Glomerular endothelial cell (primary cell): Measurements from ENCODE around the gene EID3. TPM values are rescaled to one million over a fixed set of nuclear protein-coding genes. Genes with fewer than 3 reads are reported as not detected.
"Not testable (repeated sequence)": the region's sequence is repeated elsewhere in the genome, so short reads cannot be mapped to it uniquely, and the experiment has no call there.

Experiments used
- DNase-seq: peaks from one replicate; pipeline ENCODE4 v3.0.0-alpha.2; 2011; ENCODE audit warnings: low read depth, low spot score; ENCODE audit errors: extremely low read depth
- total RNA-seq: library from RNA; depleted of rRNA; stranded (reverse); fragments of >200 nt; gene quantifications from 2 replicates; pipeline ENCODE4 v1.2.3, GENCODE V29; 2015

EID3 gene
- total RNA-seq, 1 donor from 2014 or later, result 5.8 TPM

GRCh38 chr12:104288635-104289274 is 14.8 kb upstream of the EID3 start:
- no peak for DNase-seq

- DNase-seq, result no peak
Observed at GRCh38 chr12:104290320-104290719, 13.2 kb upstream of the EID3 start.

DNA sequence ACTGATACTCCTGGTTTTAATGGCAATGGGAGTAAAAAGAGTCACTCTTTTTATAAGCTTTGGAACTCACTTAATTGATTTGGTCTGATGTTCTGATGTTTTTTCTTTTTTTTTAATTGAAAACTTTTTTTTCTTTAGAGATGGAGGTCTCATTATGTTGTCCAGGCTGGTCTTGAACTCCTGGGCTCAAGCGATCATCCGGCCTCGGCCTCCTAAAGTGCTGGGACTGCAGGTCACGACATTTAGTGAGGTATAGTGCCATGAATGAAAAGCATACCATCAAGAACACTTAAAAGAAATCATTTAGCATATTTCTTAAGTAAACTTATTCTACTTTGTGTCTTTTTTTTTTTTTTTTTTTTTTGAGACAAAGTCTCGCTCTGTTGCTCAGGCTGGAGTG is 12.7 kb upstream of the EID3 start:
- DNase-seq, result no peak

- DNase-seq, result no peak
Observed at GRCh38 chr12:104291867-104292524, 11.5 kb upstream of the EID3 start.

DNA sequence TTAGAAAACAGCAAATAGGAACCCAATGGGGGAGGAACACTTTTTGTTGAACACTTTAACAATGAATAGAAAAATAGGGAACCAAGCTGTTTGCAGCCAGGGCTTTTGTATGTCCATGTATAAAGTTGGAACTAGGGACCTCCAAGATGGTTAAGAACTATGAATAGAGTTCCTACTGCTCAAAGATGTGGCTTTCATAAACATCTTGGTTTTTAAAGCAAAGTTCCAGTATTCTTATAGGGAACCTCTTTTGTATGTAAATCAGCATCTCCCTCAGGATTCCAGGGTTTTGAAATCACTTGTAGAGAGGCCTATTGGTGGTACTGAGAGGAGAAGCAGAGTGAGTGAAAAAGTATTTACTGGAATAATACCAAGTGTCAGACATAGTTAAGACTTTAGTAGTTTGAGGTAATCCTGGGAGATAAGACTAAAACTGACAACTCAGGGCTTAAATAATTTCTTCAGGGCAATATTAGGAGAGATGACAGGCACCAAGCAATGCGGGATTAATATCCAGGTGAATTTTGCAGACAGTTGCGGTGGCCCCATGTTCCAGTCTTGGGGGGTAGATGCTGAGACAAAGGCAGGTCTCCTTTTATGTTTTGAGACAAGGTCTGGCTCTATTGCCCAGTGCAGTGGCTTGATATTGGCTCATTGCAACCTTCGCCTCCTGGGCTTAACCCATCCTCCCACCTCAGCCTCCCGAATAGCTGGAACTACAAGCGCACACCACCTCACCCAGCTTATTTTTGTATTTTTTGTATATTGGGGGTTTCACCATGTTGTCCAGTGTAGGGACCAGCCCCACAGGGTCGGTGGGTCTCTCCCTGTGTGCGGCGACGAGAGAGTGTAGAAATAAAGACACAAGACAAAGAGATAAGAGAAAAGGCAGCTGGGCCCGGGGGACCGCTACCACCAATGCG is 10.4 kb upstream of the EID3 start:
- DNase-seq, result no peak

DNA sequence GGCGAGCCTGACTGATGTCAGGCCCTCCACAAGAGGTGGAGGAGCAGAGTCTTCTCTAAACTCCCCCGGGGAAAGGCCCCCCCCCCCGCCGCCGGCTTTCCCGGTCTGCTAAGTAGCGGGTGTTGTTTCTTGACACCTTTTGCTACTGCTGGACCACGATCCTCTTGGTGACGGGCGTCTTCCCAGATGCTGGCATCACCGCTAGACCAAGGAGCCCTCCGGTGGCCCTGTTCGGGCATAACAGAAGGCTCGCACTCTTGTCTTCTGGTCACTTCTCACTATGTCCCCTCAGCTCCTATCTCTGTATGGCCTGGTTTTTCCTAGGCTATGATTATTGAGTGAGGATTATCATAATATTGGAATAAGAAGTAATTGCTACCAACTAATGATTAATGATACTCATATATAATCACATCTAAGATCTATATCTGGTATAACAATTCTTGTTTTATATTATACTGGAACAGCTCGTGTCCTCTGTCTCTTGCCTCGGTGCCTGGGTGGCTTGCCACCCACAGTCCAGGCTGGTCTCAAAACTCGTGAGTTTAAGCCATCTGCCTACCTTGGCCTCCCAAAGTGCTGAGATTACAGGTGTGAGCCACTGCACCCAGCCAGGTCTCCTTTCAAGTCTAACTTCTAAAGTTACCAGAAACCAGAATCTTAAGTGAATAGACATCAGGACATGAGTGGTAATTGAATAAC is 9.2 kb upstream of the EID3 start:
- DNase-seq, result not testable (repeated sequence)

DNA sequence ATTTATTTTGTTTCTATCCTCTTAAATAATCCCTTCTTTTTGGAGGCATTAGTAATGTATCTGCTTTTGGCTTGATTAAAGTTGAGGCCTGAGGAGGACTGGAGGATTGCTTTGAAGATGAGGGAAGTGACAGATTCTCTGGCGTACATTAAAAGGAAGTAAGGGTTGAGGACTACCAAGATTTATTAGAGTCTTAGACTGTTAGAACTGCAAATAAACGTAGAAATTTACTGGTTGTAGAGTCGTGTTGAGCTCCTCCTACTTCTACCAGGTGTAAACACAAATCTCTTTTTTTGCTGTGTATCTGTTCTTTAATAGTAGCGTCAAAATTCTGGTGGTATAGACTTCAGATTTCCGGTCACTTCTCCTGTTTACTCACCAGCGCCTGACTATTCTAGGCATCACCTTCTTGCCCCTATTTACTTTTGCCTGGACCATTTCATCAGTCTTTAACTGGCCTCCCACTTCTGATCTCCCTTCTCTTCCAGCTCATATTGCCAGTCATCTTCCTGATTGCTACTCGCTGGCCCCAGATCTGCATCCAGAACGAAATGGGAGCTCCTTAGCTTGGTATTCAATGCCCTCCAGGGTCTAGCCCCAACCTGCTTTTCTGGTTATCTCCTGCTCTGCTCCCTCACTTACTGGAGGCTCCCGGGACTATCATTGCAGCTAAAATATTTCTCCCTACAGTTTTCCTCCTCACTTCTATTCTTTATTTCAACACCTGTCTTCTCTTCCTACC is 8.4 kb upstream of the EID3 start:
- DNase-seq, result no peak

- DNase-seq, result no peak
Observed at GRCh38 chr12:104295954-104296353, 7.6 kb upstream of the EID3 start.

- DNase-seq, result no peak
Observed at GRCh38 chr12:104296718-104297117, 6.8 kb upstream of the EID3 start.

- DNase-seq, result no peak
Observed at GRCh38 chr12:104297477-104298113, 5.9 kb upstream of the EID3 start.

DNA sequence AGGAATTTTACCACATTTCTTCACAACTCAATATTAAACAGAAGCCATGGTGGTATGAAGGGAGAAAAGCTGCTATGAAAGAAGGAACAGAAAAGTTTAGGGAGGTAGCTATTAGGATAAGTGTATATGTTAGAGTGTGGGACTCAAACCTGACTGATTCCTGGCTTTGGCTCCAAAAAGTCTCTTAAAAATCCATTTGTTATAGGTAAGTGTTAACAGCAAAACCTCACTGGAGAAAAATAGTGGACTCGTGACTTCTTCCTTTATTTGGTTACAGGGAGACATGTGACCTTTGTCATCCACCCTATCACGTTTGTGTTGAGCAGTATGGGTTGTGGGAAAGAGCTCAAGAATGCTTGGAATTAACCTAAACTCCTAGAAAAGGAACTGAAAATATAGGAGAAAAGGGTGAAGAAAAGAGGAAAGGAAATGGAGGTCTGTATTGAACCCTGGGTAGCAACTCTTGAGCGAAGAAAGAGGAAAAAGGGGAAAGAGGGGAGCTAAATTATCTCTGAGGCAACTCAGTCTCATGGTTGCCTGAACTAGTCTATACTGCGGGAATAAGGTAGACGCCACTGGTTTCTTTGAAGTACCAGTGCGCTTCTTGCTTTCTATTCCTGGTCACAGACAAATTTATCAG is 3.6 kb upstream of the EID3 start:
- DNase-seq, result no peak

DNA sequence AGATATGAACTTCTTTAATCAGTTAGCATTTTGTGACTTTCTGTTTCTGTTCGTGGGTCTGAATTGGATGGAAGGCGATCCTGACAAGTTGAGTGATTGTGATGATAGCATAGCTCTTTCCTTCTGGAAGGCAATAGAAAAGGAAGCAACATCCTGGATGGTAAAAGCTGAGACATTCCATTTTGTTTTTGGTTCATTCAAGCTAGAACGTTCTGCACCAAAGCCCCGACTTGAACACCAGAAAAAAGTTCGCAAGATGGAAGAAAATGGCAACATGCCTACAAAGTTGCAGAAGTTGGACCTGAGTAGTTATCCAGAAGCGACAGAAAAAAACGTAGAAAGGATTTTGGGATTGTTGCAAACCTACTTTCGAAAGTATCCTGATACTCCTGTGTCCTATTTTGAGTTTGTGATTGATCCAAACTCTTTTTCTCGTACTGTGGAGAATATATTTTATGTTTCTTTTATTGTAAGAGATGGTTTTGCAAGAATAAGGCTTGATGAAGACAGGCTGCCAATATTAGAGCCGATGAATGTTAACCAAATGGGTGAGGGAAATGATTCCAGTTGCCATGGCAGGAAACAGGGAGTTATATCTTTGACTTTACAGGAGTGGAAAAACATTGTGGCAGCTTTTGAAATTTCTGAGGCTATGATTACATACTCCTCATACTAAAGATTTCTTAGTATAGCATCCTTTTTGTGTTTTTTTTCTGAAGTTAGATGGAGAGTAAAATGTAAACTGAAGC is 896 bp downstream of the EID3 start:
- no peak for DNase-seq

DNA sequence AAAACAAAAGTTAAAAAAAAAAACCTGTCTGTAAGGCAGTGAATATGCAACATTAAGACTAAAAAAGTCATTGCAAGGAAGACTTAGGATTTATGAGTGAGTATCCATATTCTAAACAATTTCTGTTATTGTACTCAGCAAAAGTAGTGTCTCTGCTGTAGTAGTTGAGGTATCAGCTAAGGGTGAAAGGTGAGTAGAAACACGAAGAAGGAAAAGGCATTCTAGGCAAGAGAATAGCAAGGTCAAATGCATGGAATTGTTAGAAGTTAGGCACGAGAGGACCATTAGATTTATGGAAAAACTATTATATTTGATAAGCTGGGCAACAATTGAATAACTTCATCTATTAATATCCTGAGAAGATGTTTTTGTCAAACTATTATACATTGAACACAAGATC is 1.8 kb downstream of the EID3 start:
- DNase-seq, result no peak

GRCh38 chr12:104306376-104306775 is 2.8 kb downstream of the EID3 start:
- no peak for DNase-seq

GRCh38 chr12:104306943-104307654 is 3.6 kb downstream of the EID3 start:
- no peak for DNase-seq

GRCh38 chr12:104307655-104308000 is 4.1 kb downstream of the EID3 start:
- no peak for DNase-seq

DNA sequence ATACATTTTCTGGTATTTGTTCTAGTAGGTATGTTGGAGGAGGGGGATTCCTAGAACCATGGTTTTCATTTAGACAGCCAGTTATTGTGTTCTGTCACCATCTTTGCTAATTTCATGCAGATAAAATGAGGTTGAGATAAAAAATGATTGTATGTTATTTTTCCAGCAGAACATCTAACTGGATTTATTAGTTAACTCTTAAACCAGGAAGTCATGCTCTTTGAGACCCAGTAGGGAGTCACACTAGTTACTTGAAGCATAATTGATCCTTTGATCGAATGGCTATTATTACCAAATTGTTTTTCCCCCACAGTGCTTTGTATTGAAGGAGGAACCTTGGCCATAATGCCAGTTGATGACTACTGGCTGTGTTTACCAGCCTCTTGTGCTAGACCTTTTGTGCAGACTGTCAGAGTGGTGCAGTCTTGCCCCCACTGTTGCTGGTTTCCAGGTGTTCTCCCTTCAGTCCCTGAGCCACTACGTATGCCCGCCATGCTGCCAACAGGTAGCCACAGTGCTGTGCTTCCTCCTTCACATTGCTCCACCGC is 6.0 kb downstream of the EID3 start:
- no peak for DNase-seq
